PC-3 (cell line): ENCODE results near the gene CEP112. TPM values are rescaled to one million over a fixed set of nuclear protein-coding genes. Genes with fewer than 3 reads are reported as not detected.

Experiments used
- ATAC-seq: fragments of 200-7000 bp; cut with Tn5 transposase; 2 replicates; pipeline ENCODE4 v1.9.1; 2020; ENCODE audit warnings: mild to moderate bottlenecking, moderate library complexity
- BruUV-seq: library from RNA; stranded (reverse); fragments of 400-500 nt; replicated peaks from 2 replicates; lab custom pipeline; 2021; lab: Mats Ljungman, UMichigan
- CTCF ChIA-PET: fragments of 300-600 bp; sonication (Branson Sonifier 250); formaldehyde crosslinking; loops from one replicate; lab custom pipeline; 2022; ENCODE audit warnings: antibody characterized with exemption; lab: Charles Lee
- POLR2A ChIA-PET: fragments of 300-600 bp; sonication (Branson Sonifier 250); formaldehyde crosslinking; loops from one replicate; lab custom pipeline; 2022; ENCODE audit warnings: antibody characterized with exemption; ENCODE audit not compliant: unreplicated experiment; lab: Charles Lee
- DNase-seq: peaks from one replicate; pipeline ENCODE4 v3.0.0-alpha.2; 2015
- H2AFZ ChIP-seq: fragments of 300-600 bp; sonication (generic); 2 replicates; pipeline ENCODE4 v1.6.0; 2016; ENCODE audit warnings: antibody characterized with exemption, low read length
- H3F3A ChIP-seq: fragments of 300-600 bp; sonication (generic); one replicate; pipeline ENCODE4 v1.6.0; 2017; ENCODE audit warnings: antibody characterized with exemption, low read length, control low read depth, mild to moderate bottlenecking; ENCODE audit not compliant: unreplicated experiment
- H3K27ac ChIP-seq: fragments of 300-600 bp; sonication (generic); 2 replicates; pipeline ENCODE4 v1.5.1; 2016; ENCODE audit warnings: mild to moderate bottlenecking, low read length
- H3K27me3 ChIP-seq: fragments of 300-600 bp; sonication (generic); 2 replicates; pipeline ENCODE4 v1.6.1; 2016; ENCODE audit warnings: low read length, mixed read lengths
- H3K36me3 ChIP-seq: fragments of 300-600 bp; sonication (generic); 2 replicates; pipeline ENCODE4 v1.6.1; 2016; ENCODE audit warnings: low read depth, mixed run types, low read length, mixed read lengths
- H3K4me1 ChIP-seq: fragments of 300-600 bp; sonication (generic); 2 replicates; pipeline ENCODE4 v1.5.1; 2016; ENCODE audit warnings: low read length; ENCODE audit not compliant: insufficient read depth
- H3K4me2 ChIP-seq: fragments of 300-600 bp; sonication (generic); 2 replicates; pipeline ENCODE4 v1.6.0; 2016; ENCODE audit warnings: low read length
- H3K4me3 ChIP-seq: fragments of 300-600 bp; sonication (generic); 2 replicates; pipeline ENCODE4 v1.5.1; 2016; ENCODE audit warnings: mild to moderate bottlenecking, low read length, mixed read lengths
- H3K79me2 ChIP-seq: fragments of 300-600 bp; sonication (generic); 2 replicates; pipeline ENCODE4 v1.6.1; 2017; ENCODE audit warnings: low read length, mixed read lengths
- H3K9ac ChIP-seq: fragments of 300-600 bp; sonication (generic); 2 replicates; pipeline ENCODE4 v1.6.0; 2016; ENCODE audit warnings: mild to moderate bottlenecking, low read length
- H3K9me2 ChIP-seq: fragments of 300-600 bp; sonication (generic); replicated peaks from 2 replicates; pipeline ENCODE4 v1.6.1; 2016; ENCODE audit warnings: mixed run types, low read length, mixed read lengths
- H3K9me3 ChIP-seq: fragments of 300-600 bp; sonication (generic); 2 replicates; pipeline ENCODE4 v1.6.1; 2016; ENCODE audit warnings: low read length, mixed read lengths
- H4K20me1 ChIP-seq: fragments of 300-600 bp; sonication (generic); 2 replicates; pipeline ENCODE4 v1.6.1; 2016; ENCODE audit warnings: low read length, mixed read lengths
- EZH2 ChIP-seq: fragments of 300-600 bp; sonication (generic); IDR thresholded peaks from one replicate; pipeline ENCODE4 v1.6.1; 2017; ENCODE audit warnings: antibody characterized with exemption, mild to moderate bottlenecking, low read length; ENCODE audit not compliant: unreplicated experiment
- EZH2phosphoT487 ChIP-seq: fragments of 300-600 bp; sonication (generic); IDR thresholded peaks from 2 replicates; pipeline ENCODE4 v1.6.1; 2018; ENCODE audit warnings: mild to moderate bottlenecking, antibody characterized with exemption, low read length, borderline replicate concordance
- intact Hi-C: fragments of 100-400 bp; cut with micrococcal nuclease; formaldehyde crosslinking; loops from 2 replicates; pipeline ENCODE4 v1.9.0; 2023
- total RNA-seq: library from RNA; depleted of rRNA; stranded (reverse); fragments of >200 nt; gene quantifications from 2 replicates; pipeline ENCODE4 v1.2.3, GENCODE V29; 2014
- TF ChIP-seq, protein P1 (sequence below): fragments of 300-600 bp; sonication (generic); conservative IDR thresholded peaks from 2 replicates; pipeline ENCODE4 v1.5.1; 2017; ENCODE audit warnings: antibody characterized with exemption, low read depth, mild to moderate bottlenecking, low read length

The CEP112 gene
- total RNA-seq, 1 experiment from 2014 or later = 6.5 TPM

DNA sequence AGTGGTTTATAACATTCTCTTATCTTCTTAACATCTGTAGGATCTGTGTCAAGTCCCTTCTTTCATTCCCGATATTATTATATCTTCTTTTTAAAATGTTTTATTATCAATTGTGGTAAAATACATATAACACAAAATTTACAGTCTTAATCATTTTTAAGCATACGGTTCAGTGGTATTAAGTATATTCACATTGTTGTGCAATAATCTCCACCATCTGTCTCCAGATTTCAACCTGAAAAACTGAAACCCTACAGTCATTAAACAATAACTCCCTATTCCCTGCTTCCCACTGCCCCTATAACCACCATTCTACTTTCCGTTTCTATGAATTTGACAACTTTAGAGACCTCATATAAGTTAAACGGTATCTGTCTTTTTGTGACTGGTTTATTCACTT lies 45.5 kb downstream of the CEP112 start:
- Histone ChIP-seq H3K9me3 (no peaks in the 10 kb centered on the region), H3K27ac (no peak overlapping the region), H3K4me2 (no peak overlapping the region), H2AFZ (no peak overlapping the region), H3K9ac (no peak overlapping the region), H3K4me1 (no peaks in the 10 kb centered on the region), H3K36me3 (no peaks in the 10 kb centered on the region), H3F3A (no peaks in the 10 kb centered on the region), H4K20me1 (no peaks in the 10 kb centered on the region), H3K79me2 (no peaks in the 10 kb centered on the region), H3K9me2 (no peaks in the 10 kb centered on the region), H3K4me3 (no peak overlapping the region), H3K27me3 (no peaks in the 10 kb centered on the region)
- ATAC-seq = no peak
- BruUV-seq = no TSS peak
- ChIA-PET CTCF (no interaction called here), POLR2A (no interaction called here)
- TF ChIP-seq, protein P1, sequence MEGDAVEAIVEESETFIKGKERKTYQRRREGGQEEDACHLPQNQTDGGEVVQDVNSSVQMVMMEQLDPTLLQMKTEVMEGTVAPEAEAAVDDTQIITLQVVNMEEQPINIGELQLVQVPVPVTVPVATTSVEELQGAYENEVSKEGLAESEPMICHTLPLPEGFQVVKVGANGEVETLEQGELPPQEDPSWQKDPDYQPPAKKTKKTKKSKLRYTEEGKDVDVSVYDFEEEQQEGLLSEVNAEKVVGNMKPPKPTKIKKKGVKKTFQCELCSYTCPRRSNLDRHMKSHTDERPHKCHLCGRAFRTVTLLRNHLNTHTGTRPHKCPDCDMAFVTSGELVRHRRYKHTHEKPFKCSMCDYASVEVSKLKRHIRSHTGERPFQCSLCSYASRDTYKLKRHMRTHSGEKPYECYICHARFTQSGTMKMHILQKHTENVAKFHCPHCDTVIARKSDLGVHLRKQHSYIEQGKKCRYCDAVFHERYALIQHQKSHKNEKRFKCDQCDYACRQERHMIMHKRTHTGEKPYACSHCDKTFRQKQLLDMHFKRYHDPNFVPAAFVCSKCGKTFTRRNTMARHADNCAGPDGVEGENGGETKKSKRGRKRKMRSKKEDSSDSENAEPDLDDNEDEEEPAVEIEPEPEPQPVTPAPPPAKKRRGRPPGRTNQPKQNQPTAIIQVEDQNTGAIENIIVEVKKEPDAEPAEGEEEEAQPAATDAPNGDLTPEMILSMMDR = no peak
- TF ChIP-seq EZH2 (no peak), EZH2phosphoT487 (no peak)
- intact Hi-C loops = loop anchor here (10.0 kb wide), 1 partner anchor 112 kb away; no protein-coding TSS in a partner anchor
- DNase-seq = no peak

DNA sequence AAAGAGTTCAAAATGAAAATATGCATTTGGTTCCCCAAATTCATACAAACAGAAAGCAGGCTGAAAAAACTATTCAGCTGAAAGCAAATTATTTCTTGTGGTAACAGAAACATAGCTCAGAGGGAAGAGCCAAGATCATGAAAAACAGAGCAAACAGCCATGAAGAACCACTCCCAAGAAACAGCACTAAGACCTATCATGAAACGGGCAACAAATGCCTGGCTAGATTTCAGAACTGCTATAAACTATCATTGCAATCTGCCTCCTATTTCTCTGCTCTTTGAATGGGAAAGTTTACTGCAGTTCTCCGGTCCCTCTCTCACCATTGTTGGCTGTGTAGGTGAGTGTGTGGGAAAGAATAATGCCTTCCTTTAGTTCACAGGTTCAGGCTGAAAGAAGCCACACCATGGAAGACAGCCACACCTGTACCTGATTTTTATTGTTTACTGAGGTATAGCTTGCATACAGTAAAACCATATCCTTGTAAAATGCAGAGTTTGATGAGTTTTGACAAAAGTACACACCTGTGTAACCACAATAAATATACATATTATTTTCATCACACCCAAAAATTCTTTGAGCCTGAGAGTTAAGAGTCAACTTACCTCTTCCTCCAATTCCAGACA lies 48.2 kb downstream of the CEP112 start:
- ChIA-PET CTCF (no interaction called here), POLR2A (no interaction called here)
- Histone ChIP-seq H2AFZ (no peak overlapping the region), H4K20me1 (no peaks in the 10 kb centered on the region), H3K9me3 (no peaks in the 10 kb centered on the region), H3K4me3 (no peak overlapping the region), H3K27ac (no peak overlapping the region), H3K36me3 (no peaks in the 10 kb centered on the region), H3K9ac (no peak overlapping the region), H3F3A (no peaks in the 10 kb centered on the region), H3K27me3 (no peaks in the 10 kb centered on the region), H3K4me1 (no peaks in the 10 kb centered on the region), H3K79me2 (no peaks in the 10 kb centered on the region), H3K4me2 (no peak overlapping the region), H3K9me2 (no peaks in the 10 kb centered on the region)
- TF ChIP-seq, protein P1 = no peak
- TF ChIP-seq EZH2phosphoT487 (no peak), EZH2 (no peak)
- ATAC-seq (peak; percentile 68), DNase-seq (peak; percentile 8)
- intact Hi-C loops = loop anchor here (10.0 kb wide), 1 partner anchor 109 kb away; no protein-coding TSS in a partner anchor
- no TSS peak for BruUV-seq

DNA sequence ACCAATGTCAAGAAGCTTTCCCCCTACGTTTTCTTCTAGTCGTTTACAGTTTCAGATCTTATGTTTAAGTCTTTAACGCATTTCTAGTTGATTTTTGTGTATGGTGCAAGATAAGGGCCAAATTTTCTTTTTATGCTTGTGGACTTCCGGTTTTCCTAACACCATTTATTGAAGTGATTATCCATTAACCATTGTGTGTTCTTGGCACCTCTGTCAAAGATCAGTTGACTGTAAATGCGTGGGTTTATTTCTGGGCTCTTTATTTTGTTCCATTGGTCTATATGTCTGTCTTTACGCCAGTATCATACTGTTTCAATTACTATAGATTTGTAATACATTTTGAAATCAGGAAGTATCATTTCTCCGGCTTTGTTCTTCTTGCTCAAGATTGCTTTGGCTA lies 49.5 kb downstream of the CEP112 start:
- POLR2A ChIA-PET = no interaction called here

More for the DNA sequence above, 49.5 kb downstream of the CEP112 start:
- Histone ChIP-seq H3K9me3 (no peaks in the 10 kb centered on the region), H3K9ac (no peak overlapping the region), H3K4me2 (no peak overlapping the region), H3K36me3 (no peaks in the 10 kb centered on the region), H3K4me1 (no peaks in the 10 kb centered on the region), H2AFZ (no peak overlapping the region), H3K79me2 (no peaks in the 10 kb centered on the region), H3K27ac (no peak overlapping the region), H4K20me1 (no peaks in the 10 kb centered on the region), H3K27me3 (no peaks in the 10 kb centered on the region), H3K9me2 (no peaks in the 10 kb centered on the region), H3F3A (no peaks in the 10 kb centered on the region), H3K4me3 (no peak overlapping the region)
- TF ChIP-seq, protein P1 = no peak
- TF ChIP-seq EZH2phosphoT487 (no peak), EZH2 (no peak)
- DNase-seq (no peak), ATAC-seq (no peak)
- CTCF ChIA-PET = no interaction called here
- intact Hi-C loops = loop anchor here (10.0 kb wide), 1 partner anchor 108 kb away; no protein-coding TSS in a partner anchor
- BruUV-seq = no TSS peak
